Nephron progenitor cell (in vitro differentiated cells): ENCODE results near the gene GNAL.

ENCODE experiments used
- DNase-seq: peaks from one replicate; pipeline ENCODE4 v3.0.0; 2021
- H3K27ac Mint-ChIP-seq: 2 replicates; pipeline ENCODE4 v1.8.0; 2021; ENCODE audit warnings: mild to moderate bottlenecking, moderate library complexity, mixed read lengths
- H3K27me3 Mint-ChIP-seq: 2 replicates; pipeline ENCODE4 v1.8.0; 2021; ENCODE audit warnings: mild to moderate bottlenecking, low read depth, mixed read lengths; ENCODE audit not compliant: poor library complexity
- H3K36me3 Mint-ChIP-seq: 2 replicates; pipeline ENCODE4 v1.8.0; 2021; ENCODE audit warnings: low read depth, mixed read lengths
- H3K4me1 Mint-ChIP-seq: 2 replicates; pipeline ENCODE4 v1.8.0; 2021; ENCODE audit warnings: mixed read lengths
- H3K4me3 Mint-ChIP-seq: 2 replicates; pipeline ENCODE4 v1.8.0; 2021; ENCODE audit warnings: mild to moderate bottlenecking, moderate library complexity, mixed read lengths
- H3K9me3 Mint-ChIP-seq: 2 replicates; pipeline ENCODE4 v1.8.0; 2021; ENCODE audit warnings: mild to moderate bottlenecking, moderate library complexity, mixed read lengths
- TF ChIP-seq, protein P1 (sequence below): fragments of 200-600 bp; sonication (generic); IDR thresholded peaks from 2 replicates; pipeline ENCODE4 v1.5.0; 2021; ENCODE audit warnings: antibody characterized with exemption

GNAL gene

DNA sequence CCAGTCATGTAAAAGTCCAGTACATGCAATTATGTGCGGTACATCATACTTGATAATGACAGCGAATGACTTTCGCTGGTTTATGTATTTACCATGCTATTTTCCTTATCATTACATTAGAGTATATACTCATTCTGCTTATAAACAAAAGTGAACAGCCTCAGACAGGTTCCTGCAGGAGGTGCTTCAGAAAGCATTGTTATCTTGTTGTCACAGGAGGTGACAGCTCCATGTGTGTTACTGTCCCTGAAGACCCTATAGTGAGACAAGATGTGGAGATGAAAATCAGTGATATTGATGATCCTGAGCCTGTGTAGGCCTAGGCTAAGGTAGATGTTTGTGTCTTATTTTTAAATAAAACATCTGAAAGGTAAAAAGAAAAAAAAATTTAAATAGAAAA lies 234.4 kb downstream of the GNAL start:
- Mint-ChIP-seq H3K36me3 (peaks cover 12% of the 10 kb centered on the region), H3K27me3 (peaks cover 6% of the 10 kb centered on the region), H3K27ac (no peak overlapping the region), H3K4me1 (peaks cover 17% of the 10 kb centered on the region), H3K4me3 (no peak overlapping the region), H3K9me3 (peaks cover 19% of the 10 kb centered on the region)
- TF ChIP-seq, protein P1, sequence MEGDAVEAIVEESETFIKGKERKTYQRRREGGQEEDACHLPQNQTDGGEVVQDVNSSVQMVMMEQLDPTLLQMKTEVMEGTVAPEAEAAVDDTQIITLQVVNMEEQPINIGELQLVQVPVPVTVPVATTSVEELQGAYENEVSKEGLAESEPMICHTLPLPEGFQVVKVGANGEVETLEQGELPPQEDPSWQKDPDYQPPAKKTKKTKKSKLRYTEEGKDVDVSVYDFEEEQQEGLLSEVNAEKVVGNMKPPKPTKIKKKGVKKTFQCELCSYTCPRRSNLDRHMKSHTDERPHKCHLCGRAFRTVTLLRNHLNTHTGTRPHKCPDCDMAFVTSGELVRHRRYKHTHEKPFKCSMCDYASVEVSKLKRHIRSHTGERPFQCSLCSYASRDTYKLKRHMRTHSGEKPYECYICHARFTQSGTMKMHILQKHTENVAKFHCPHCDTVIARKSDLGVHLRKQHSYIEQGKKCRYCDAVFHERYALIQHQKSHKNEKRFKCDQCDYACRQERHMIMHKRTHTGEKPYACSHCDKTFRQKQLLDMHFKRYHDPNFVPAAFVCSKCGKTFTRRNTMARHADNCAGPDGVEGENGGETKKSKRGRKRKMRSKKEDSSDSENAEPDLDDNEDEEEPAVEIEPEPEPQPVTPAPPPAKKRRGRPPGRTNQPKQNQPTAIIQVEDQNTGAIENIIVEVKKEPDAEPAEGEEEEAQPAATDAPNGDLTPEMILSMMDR: no peak
- DNase-seq: no peak

DNA sequence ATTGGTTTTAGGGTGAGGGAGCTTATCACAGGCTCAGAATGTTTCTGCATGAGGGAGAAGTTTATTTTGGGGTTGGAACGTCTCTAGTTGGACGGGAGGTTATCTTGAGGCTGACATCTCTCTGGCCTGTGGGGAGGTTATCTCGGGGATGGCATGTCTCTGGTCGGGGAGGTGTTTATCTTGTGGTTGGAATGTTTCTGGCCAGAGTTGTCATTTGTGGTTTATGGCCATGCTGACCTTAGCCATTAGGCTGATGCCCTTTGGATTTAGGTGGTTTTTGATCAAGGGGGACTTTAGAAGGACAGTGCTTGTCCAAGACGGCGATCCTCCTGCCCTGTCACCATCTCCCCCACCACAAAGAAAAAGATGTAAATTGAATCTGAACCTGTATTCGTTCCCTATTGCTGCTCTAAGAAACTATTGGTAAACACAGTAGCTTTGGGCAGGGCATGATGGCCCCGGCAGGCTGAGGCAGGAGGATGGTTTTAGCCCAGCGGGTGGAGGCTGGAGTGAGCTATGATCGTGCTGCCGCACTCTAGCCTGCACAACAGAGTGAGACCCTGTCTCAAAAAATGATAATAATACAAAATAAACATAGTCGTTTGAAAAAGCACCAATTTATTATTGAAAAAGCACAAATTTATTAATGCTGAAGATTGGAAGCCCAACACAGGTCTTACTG lies 236.9 kb downstream of the GNAL start:
- peaks cover 6% of the 10 kb centered on the region for H3K27me3 Mint-ChIP-seq
- H3K4me3 Mint-ChIP-seq: no peak overlapping the region
- peak overlapping the region; percentile 47 for H3K27ac Mint-ChIP-seq
- peaks cover 12% of the 10 kb centered on the region for H3K36me3 Mint-ChIP-seq
- TF ChIP-seq, protein P1: no peak
- H3K4me1 Mint-ChIP-seq: peaks cover 17% of the 10 kb centered on the region
- peaks cover 19% of the 10 kb centered on the region for H3K9me3 Mint-ChIP-seq
- no peak for DNase-seq

DNA sequence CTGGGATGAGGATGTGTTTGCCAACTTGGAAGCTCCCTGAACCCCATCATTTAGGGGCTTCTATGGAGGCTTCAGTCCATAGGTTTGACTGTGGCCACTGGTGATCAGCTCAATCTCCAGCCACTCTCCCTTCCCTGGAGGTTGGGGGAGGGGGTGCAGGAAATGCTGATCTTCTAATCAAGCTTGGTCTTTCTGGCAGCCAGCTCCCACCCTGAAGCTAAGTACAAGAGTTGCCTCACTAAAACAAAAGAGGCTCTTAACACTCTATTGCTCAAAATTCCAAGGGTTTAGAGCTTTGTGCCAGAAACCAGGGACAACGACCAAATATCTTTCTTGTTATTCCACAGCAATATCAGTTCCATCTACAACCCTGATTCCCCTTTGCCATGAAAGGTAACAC lies 238.4 kb downstream of the GNAL start:
- Mint-ChIP-seq H3K36me3 (peaks cover 12% of the 10 kb centered on the region), H3K4me3 (no peak overlapping the region), H3K4me1 (peaks cover 17% of the 10 kb centered on the region), H3K9me3 (peaks cover 19% of the 10 kb centered on the region), H3K27me3 (peaks cover 6% of the 10 kb centered on the region), H3K27ac (no peak overlapping the region)
- TF ChIP-seq, protein P1: no peak
- no peak for DNase-seq

DNA sequence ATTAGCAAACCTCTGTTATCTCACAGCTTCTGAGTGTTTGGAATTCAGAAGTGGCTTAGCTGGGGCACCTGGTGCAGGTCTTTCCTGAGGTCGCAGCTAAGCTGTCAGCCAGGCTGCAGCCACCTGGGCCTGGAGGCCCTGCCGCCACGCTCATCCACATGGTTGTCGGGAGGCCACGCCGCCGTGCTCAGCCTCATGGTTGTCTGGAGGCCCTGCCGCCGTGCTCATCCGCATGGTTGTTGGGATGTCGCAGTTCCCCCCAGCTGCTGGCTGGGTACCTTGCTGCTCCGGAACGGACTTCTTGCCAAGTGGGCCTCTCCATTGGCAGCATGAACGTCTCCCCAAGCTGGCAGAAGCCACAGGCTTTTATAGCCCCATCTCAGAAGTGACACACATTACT lies 243.3 kb downstream of the GNAL start:
- Mint-ChIP-seq H3K27me3 (peaks cover 3% of the 10 kb centered on the region), H3K9me3 (no peaks in the 10 kb centered on the region), H3K4me3 (no peak overlapping the region), H3K27ac (no peak overlapping the region), H3K4me1 (no peaks in the 10 kb centered on the region), H3K36me3 (no peaks in the 10 kb centered on the region)
- no peak for DNase-seq
- TF ChIP-seq, protein P1: no peak
